Upper lobe of left lung (tissue), 4 donors: ENCODE data around the gene CRHR2.

Experiments
- CTCF ChIP-seq, 6 experiments: fragments of 450-650 bp in 4 of 6; fragments of 200-600 bp in 2 of 6; sonication (generic) in 2 of 6; IDR thresholded peaks; one replicate each; pipeline ENCODE4 v1.5.1; 2016 to 2019; ENCODE audit warnings: antibody characterized with exemption in 6 of 6
- POLR2AphosphoS5 ChIP-seq, 2 donors: sonication (generic); formaldehyde crosslinking; IDR thresholded peaks; one replicate each; pipeline ENCODE4 v1.5.1; 2017; ENCODE audit warnings: antibody characterized with exemption in 2 of 2

- TF ChIP-seq CTCF (IDR thresholded peaks at IDR 0.05) (no peak), POLR2AphosphoS5 (IDR thresholded peaks at IDR 0.05) (no peak)
These were observed 49.3 kb upstream of the CRHR2 start for GRCh38 chr7:30731581-30731980.
